Astrocyte of the hippocampus (primary cell): ENCODE measurements around the gene LRRC4.

Experiments
- DNase-seq: peaks from one replicate; pipeline ENCODE4 v3.0.0; 2011; ENCODE audit warnings: low read depth, low spot score

The LRRC4 gene

DNA sequence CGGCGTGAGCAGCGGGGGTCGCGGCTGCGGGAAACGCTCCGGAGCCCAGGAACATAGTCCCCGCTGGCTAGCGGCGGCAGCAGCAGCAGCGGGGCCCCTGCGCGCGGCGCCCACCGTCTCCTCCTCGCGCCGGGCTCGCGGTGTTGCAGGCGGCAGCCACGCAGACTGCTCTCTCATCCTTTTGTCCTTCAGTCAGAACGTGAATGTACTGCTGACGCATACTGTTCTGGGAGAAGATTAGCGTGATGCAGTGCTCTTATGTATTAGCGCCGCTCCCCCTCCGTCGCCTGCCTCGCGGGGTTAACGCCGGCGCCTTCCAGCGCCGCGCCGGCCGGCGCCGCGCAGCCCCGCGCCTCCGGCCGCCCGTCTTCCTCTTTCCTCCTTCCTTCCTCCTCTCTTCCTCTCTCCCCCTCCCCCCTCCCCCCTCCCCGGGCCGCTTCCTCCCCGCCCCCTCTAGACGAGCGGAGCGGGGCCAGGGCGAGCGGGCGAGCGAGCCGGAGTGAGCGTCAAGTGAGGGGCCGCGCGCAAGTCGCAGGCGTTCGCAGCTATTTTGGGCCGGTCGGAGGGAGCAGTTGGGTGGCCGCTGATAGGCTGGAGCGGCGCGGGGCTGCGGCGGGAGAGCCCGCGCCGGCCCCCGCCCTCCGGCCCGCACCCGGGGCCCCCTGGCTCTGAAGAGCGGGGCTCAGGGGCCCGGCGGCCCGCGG is 816 bp upstream of the LRRC4 start:
- DNase-seq = peak; percentile 90

DNA sequence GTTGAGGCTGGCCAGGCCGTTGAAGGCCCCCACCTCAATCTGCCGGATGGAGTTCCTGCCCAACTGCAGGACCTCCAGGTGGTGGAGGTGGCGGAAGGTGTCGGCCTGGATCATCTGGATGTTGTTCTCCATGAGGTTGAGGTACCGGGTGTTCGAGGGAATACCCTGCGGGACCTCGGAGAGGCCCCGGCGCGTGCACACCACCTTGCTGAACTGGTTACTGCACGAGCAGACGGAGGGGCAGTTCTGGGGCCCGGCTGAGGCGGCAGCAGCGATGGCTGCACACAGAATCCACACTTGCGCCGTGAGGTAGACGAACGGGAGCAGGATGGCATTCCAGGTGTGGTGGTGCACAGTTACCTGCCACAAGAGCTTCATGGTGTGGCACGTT is 979 bp downstream of the LRRC4 start:
- no peak for DNase-seq

DNA sequence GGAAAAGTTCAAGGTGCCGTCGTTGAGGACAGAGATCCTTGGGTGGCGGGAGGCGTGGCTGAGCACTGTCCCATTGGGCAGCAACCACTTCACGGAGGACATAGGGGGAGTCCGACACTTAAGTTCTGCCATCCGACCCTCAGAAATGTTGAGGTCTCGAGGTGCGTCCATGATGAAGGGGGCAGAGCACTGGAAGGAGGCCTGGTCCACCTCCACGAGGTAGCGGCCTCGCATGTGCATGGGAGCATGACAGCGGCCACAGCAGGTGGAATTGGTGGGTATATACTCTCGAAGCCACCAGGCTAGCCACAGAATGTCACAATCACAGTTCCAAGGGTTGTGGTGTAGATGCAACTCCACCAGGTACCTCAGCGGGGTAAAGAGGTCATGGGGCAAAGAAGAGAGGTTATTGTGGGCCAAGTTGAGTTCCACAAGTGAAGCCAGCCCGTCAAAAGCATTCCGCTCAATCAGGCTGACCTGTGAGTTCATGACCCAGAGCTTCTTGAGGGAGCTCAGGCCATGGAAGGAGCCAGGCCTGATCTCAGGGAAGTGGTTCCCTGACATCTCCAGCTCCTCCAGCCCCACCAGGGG is 1.7 kb downstream of the LRRC4 start:
- DNase-seq = no peak

DNA sequence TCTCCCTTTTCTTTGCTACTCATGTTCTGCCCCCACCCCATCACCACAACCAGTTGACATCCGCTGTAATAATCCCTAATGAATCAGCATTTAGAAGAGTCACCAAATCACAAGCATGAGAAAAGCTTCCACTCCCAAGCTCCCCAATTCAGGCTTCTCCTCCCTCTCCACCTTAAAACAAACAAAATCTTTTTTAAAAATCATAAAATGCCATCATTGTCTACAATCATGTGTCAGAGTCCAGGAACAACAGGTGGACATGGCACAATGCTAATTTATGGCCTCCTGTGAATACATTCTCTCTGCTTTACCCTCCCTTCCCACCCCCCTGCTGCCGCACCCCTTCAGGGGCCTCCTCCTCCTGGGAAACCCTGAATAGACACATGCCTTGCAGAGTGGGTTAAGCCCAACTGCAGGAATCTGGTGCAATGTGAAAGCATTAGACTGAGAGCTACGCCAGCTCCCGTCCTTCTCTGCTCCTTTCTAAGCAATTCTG is 3.7 kb downstream of the LRRC4 start:
- no peak for DNase-seq

DNA sequence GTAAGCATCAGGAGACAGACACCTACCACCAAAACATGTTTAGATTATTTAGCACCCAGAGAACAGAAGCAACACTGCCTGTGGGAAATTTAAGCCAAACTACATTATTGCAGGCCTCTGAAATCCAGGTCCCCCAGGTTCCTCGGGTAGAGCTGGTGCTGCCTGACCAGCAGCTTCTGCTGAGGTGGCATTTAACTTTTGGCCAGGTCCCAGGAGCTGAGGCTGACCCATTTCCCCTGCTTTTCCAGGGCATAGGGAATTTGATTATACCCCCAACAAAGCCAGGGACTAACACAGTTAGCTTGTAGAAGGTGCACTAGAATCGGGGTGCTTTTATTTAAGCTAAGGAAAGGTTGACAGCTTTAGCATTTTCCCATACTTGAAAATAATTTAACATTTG is 4.7 kb downstream of the LRRC4 start:
- no peak for DNase-seq

DNA sequence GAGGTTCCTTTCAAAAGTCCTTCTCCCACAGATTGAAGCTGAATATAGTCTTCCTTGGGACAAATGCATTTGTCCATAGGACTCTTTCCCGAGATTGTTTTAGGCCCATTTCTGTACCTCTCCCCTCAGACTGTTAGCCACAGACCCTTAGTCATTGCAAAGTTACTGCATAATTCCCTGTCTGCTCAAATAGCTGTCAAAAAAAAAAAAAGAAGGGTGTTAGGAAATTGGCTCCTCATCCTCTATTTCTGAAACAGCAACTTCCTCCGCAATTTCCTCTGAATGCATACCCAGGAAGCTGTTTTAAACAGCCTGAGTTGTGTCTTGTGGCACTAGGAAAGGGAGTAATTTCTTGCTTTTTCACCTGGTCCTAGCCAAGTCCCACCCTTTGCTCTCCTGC is 5.4 kb downstream of the LRRC4 start:
- DNase-seq = no peak

DNA sequence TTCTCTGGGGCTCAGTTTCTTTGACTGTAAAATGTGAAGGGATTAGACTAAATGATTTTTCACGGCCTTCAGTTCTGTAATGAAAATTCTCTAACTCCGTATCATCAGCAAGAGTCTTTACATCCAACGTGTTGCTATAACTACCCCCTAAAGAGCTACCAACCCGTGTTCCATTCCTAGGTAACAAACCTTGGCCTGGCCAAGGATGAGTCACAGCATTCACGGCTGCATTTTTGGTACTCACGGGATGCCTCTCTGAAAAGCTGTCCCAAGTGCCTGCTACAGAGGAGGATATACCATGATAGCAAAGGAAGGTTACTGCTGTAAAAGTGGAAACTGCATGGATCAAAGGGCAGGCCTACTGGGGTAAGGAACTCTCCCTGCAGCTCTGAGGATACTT is 5.9 kb downstream of the LRRC4 start:
- peak; percentile 64 for DNase-seq

DNA sequence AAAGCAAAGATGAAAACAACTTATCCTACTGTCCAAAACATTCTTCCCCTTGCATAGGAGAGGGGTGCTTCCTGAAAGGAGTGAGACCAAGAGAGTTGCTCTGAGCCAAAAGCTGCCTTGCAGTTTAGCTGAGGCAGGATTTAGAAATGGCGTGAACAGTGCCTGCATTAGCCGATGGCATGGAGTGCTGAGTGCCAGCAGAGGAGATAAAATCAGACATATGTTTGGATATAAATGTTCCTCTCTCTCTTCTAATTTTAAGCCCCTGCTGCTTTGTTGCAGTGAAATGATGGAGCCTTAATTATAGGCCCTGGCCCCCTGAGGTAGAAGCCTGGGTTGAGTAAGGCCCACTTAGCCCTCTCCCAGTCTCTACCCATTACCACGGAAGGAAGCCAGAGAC is 7.1 kb downstream of the LRRC4 start:
- DNase-seq = no peak

DNA sequence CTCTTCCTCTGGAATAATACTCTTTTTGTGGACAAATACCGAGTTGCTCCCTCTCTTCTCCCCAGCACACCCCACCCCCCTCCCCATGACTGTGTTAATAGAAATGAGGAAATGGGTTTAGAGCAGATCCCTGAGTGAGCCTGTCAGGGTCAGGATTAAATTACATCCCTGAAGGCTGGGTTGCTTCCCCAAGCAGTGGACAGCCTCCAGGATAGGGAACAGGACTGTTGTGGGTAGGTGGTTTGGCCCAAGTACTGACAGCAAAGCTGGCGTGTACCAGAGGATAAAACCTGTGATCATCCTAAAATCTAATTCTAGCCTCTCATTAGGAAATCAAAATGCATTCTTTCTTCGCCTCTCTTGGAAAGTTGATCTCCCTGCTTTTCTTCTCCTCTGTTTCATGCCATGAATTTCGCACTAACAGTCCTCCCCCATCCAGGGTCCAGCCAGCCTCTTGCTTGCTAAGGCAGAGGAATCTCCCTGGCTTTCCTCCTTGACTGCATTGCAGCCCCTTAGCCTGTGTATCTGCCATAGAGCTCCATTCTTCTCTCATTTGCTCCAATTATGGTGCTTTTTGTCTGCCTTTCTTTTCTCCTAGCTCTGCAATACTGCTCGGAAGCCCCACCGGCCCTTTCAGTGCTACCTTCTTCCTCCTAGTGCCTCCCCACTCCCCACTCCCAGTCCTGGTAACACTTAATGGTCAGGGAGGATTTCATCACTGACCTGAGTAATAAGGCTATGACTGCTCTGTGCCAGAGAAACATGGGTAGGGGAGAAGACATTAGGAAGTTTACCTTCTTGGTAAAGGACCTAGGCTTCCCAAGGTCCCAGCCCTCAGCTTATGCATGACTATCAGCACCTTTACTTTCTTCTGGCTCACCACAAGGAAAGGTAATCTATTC is 8.4 kb downstream of the LRRC4 start:
- DNase-seq = peak; percentile 66

DNA sequence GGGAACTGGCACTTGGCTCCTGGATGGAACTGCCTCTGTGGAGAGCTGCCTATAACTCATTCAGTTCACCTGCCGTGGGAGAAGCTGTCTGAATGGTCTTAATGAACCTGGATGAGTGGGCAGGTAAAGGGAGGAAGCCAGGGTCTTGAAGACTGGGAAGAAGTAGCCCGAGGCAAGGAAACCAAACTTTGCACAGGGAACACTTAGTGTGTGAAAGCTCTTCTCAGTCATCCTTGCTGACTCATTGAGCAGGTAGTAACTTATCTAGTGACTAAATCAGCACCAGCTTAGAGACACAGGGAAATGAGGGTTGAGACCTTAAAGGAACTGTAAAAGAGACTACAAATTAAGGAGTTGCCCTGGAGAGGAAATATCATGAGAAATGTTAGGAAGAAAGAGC is 9.9 kb downstream of the LRRC4 start:
- no peak for DNase-seq

DNA sequence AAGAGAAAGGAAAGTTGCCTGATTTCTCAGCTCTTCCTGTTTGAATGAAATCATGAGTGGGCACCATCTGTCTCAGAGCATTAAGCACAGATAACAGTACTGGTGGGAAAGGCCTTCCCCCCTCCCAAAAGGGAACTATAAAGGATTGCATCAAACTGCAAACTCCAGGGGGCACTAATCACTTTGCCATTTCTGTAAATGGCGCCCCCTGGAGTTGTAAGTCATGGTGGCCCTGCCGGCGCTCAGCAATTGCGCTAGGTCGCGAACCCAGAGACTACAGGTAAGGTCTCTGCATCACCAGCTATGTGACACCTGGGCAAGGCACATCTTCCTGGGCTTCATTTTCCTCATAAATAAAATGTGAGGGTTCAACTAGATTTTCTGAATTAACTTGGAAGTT is 11.1 kb downstream of the LRRC4 start:
- DNase-seq = no peak

DNA sequence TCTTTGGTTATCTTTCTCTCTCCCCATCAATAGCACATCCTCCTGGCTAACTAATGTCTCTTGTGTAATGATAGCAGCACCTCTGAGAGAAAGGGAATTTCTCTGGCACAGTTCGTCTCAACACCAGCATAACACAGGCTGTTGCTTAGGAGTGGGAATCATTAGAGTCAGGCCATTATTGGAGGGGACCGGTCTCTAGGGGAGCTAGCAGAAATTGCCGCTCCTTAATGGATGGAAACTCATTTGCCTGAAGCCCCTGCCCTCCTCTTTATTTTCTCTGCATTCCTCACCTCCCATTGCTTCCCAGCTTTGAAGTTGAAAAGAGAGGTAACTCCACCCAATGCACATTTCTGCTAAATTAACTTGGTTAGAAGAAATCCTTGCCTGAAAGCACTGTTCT is 11.9 kb downstream of the LRRC4 start:
- no peak for DNase-seq

DNA sequence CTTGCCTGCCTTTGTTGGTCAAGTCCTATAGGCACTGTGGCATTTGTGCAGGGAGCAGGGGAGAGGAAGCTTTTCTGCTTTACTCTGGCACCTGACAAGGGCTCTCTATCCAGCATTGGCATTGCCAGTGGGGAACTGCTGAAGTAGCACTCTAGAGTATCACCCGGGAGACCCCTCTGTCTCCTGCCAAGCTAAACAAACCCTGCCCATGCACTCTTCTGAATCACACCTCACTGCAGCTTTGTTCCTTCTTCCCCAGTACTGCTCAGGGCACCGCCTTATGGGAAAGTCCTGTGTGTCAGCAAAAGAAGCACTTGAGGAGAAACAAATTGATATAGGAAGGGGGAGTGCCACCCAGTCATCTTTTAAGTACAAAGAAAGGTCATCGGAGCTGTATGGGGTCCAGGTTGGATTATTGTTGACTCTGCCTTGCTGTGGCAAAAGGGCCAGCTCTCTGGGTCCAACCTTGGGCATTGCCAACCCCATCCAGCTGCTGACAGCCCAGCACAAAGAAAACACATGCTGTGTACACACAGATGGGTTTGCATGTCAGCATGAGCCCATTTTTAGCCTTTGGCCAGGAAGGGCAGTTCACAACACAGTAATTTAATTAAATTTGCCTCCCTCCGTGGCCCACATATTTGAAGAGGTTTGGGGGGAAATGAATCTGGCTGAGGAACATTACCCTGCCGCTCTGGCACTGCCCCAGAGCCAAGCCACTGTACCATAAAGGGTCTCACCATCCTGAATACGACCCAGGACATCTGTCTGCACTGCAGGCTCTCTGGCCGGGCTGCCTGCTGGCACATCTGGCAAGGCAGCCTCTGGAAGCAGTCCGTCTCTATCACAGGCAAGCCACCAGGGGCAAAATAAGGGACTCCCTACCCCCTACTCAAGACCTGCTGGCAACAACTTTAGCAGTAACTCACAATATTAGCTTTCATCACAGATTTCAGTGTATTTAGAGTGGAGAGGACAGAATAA is 13.1 kb downstream of the LRRC4 start:
- DNase-seq = peak; percentile 78

DNA sequence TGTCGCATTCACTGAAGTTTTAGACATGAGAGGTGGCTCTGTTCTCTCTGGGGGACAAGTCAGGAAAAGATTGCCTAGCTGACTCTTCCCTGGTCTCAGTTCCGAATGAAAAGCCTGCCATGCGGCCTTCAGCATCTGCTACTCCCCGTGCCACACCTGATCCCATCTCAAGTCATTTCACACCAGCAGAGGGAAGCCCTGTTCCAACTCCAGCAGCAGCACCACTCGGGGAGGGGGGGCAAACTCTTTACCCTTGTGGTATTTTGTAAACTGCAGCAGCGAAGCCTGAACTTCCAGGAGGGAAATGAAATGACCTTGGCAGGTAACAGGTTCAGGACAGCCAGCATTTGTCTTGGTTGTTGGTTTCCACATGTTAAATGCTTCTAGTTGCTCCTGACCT is 13.8 kb downstream of the LRRC4 start:
- DNase-seq = peak; percentile 21

DNA sequence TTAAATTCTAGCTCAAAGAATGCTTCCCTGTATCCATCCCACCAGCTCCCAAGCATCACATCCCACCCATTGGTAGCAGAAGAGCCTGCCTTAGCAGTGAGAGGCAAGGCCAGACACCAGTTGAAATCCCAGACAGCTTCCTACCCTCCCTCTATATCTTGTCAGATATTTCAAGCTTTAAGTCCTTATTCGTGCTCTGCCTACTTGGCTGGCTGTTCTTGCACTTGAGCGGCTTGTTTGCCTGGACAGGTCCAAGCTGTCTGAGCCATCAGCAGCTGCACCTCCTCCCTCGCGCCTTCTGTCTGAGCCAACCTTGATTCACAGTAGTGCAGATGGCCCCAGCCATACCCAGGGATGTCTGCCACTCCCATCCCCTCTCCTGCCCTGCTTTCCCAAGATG is 16.4 kb downstream of the LRRC4 start:
- DNase-seq = no peak

DNA sequence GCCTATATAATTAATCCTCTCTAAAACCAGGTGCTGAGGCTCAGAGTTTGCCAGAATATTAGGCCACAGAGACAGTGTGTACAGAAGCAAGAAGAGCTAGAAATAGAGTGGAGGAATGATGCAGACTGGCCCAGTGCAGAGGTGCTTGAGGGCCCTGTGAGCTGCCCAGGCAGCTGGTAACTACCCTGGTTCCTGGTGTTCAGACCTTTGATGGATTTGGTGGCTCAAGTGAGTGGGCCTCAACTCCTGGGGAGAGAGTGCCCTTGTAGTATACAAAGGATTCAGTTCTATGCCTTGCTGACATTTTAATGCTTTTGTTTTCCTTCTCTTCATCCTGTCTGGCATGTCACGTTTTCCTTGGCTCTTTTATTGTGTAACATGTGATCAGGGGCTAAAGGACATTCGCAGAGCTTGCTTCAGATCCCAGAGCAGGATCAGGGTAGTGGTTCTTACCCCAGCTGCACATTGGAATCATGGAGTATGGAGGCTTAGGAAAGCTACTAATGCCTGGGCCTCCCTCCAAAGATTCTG is 20.0 kb downstream of the LRRC4 start:
- DNase-seq = no peak

DNA sequence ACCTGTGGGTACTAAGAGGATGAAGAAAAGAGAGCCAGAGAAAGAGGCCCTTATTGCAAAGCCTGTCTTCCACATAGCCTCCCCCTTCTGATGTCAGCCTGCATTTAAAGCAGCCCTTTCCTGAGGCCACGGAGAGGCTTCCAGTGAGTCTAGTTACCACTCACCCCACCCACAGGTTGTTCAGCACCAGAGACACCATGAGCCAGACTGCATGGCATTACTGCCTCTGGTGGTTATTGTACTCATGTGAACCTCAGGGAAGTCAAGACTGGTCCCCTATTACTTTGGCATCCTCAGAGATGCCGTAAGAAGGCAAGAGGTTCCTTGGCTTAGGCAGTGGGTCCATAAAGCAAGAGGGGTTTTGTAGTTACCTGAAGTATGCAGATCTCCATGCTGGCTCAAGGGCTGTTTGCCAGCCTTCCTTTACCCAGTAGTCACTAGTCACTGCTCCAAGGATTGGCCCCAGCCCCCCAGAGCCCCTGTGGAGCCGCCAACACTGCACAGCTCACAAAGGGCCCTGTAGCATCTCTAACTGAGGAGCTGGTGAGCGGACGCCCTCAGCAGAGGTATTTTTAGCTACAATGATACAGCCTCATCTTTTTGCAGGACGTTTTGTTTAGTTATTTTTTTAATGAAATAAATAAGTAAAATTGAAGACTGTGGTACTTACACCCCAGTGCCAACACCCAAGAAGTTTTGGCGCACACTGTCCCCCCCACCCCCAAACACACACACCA is 20.7 kb downstream of the LRRC4 start:
- no peak for DNase-seq

DNA sequence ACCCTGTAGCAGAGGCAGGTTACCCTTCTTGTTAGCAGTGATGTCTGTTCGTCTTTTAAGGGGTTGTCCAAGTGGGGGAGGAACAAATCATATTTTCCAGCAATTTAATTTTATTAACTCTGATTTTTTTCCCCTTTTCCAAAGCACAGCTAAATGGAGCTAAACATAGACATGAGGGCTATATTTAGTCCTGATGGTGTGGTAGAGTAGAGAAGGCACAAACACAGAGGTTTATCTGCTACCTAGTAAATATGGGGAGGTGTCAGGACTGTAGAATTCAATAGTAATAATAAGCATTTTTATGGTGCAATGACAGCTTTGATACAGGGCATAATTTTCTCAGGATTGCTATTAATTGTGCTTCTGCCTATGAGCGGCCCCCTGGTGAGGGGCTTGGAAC is 22.5 kb downstream of the LRRC4 start:
- DNase-seq = no peak

DNA sequence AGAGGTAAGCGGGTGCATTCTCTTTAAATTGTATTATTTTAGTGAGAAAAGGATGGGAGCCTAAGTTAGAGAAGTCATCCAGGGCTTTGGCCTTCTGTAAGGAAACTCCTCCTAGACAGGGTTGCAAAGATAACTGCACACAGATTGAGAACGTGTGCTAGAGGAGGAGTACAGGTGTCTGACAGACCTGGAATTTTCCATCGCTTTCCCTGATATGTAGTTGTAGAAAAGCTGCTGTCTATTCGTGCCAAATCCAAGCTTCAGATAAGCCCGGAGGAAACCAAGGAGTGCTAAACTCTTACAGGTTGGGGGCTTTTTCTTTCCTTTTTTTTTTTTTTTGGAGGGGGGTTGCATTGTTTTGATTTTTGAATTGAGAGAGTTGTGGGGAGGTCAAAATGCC is 23.1 kb downstream of the LRRC4 start:
- DNase-seq = no peak

DNA sequence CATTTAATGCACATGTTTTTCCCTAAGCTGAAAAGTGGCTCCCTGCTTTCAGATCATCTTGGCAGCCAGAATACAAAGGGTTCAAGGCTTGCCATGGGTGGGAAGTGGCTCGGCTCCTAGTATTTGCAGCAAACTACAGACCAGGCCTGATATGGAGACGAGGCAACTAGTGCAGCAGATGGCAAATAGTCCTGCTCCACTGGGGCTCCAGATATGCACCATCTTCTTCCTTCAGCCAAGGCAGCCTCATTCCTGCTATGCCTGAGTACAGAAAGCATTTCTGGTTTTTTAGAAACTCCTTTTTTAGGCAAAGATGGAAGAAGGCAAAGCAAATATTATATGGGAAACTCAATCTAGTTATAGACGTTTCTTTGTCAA is 23.9 kb downstream of the LRRC4 start:
- DNase-seq = no peak
